GM21825 (cell line): Measurements from ENCODE around the gene SHC3.

Experiments used
- ATAC-seq: cut with Tn5 transposase; IDR thresholded peaks from one replicate; pipeline ENCODE4 v1.9.1; 2021; ENCODE audit warnings: mild to moderate bottlenecking, moderate library complexity; ENCODE audit not compliant: unreplicated experiment

SHC3 gene

GRCh38 chr9:89026876-89027275 is 151.7 kb downstream of the SHC3 start:
- no peak for ATAC-seq

- no peak for ATAC-seq
Measured at GRCh38 chr9:89025553-89025952, 153.1 kb downstream of the SHC3 start.

- no peak for ATAC-seq
Measured at GRCh38 chr9:89024727-89025126, 153.9 kb downstream of the SHC3 start.

- no peak for ATAC-seq
Measured at GRCh38 chr9:89023740-89024139, 154.9 kb downstream of the SHC3 start.

GRCh38 chr9:89022902-89023301 is 155.7 kb downstream of the SHC3 start:
- no peak for ATAC-seq

GRCh38 chr9:89022001-89022759 is 156.4 kb downstream of the SHC3 start:
- ATAC-seq: no peak

GRCh38 chr9:89021154-89021803 is 157.3 kb downstream of the SHC3 start:
- ATAC-seq: no peak

GRCh38 chr9:89020754-89021153 is 157.9 kb downstream of the SHC3 start:
- no peak for ATAC-seq

GRCh38 chr9:89015336-89015735 is 163.3 kb downstream of the SHC3 start:
- ATAC-seq: no peak

- ATAC-seq: no peak
Measured at GRCh38 chr9:89014153-89014552, 164.5 kb downstream of the SHC3 start.

GRCh38 chr9:89013660-89014059 is 165.0 kb downstream of the SHC3 start:
- ATAC-seq: no peak

- ATAC-seq: no peak
Measured at GRCh38 chr9:89012294-89013042, 166.2 kb downstream of the SHC3 start.

- no peak for ATAC-seq
Measured at GRCh38 chr9:89011683-89012082, 166.9 kb downstream of the SHC3 start.

GRCh38 chr9:89010526-89011111 is 168.0 kb downstream of the SHC3 start:
- ATAC-seq: no peak

- ATAC-seq: no peak
Measured at GRCh38 chr9:89010056-89010455, 168.6 kb downstream of the SHC3 start.

- ATAC-seq: no peak
Measured at GRCh38 chr9:89009546-89009840, 169.1 kb downstream of the SHC3 start.

GRCh38 chr9:89008744-89009545 is 169.7 kb downstream of the SHC3 start:
- ATAC-seq: no peak

- ATAC-seq: no peak
Measured at GRCh38 chr9:89008055-89008743, 170.4 kb downstream of the SHC3 start.

- no peak for ATAC-seq
Measured at GRCh38 chr9:89006996-89007967, 171.3 kb downstream of the SHC3 start.
